ENCODE results near the gene CTTNBP2NL. TPM values are rescaled to one million over a fixed set of nuclear protein-coding genes. Genes with fewer than 3 reads are reported as not detected.
"Not testable (repeated sequence)": the region's sequence is repeated elsewhere in the genome, so short reads cannot be mapped to it uniquely, and the experiment has no call there.

CTTNBP2NL gene
- polyA plus RNA-seq, 10 donors, result 12.9 to 21.2 (median 17.0) TPM

DNA sequence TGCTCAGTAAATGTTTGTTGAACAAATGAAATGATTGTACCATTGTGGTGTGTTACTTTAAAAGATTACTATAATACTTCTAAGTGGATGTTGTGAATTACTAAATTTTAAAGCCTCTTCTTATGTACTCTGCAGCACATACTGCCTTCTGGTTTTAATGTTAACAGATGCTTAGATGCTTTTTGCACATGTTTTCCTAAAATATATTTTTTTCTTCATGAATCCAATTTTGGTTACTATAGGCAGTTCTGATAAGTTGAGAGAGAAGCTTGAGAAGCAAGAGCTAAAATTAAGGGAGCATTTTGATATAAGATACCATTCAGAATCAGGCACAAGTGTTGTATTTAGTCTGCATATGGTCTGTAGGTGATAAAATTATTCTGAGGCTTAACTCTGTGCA lies 21.3 kb downstream of the CTTNBP2NL start:
- DNase-seq, result no peak

DNA sequence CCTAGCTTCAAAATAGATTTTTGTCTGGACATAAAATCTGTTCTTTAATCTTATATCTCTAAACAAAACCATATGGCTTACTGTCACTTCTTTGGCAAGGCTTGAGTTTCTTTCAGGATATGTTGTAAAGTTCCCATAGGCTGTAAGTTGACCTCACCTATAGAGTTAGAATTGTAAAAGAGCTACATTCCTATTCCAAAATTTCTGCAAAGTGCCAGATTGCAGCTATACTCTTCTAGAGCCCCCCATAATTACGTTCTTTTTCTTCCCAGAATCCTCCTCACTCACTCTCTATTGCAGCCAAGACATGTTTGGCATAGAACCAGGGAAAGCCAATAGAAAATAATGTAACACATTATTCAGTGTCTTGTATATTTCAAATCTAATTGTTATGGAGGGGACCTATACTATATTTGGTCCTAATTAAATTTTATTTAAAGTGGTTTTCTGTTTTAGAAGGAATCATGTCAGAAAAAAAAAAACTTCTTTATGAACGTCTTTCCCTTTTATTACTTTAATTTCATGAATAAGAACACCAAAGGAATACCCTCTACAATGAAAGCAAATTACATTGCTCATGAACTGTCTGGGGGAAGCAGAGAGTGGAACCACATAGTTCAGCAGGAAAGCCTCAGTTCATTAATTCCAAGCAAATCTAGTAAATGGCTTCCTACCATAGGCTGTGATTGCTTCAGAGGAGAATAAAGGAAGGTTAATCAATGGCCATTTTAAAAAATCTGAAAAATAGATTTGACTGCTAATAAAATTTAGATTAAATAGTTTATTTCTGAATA lies 22.3 kb downstream of the CTTNBP2NL start:
- peak; percentile 9 to 65 (median 26) for DNase-seq

DNA sequence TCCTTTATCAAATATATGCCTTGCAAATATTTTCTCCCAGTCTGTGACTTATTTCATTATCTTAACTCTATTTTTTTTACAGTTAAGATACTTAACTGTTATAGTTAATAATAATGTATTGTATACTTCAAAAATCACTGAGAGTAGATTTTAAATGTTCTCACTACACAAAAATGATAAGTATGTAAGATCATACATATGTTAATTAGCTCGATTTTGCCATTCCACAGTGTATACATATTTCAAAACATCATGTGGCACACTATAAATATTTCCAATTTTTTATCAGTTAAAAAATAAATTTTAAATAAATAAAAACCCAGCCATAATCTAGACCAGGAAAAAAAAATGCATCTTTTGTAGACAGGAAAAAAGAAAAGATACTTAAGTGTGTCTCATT lies 27.2 kb downstream of the CTTNBP2NL start:
- DNase-seq, result no peak

DNA sequence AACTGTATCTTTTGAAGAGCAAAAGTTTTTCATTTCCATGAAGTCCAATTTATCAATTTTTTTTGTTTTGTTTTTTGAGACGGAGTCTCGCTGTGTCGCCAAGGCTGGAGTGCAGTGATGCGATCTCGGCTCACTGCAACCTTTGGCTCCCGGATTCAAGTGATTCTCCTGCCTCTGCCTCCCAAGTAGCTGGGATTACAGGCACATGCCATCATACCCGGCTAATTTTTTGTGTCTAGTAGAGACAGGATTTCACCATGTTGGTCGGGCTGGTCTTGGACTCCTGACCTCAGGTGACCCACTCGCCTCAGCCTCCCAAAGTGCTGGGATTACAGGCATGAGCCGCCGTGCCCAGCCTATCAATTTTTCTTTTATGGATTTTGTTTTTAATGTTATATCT lies 27.7 kb downstream of the CTTNBP2NL start:
- DNase-seq, result not testable (repeated sequence)

DNA sequence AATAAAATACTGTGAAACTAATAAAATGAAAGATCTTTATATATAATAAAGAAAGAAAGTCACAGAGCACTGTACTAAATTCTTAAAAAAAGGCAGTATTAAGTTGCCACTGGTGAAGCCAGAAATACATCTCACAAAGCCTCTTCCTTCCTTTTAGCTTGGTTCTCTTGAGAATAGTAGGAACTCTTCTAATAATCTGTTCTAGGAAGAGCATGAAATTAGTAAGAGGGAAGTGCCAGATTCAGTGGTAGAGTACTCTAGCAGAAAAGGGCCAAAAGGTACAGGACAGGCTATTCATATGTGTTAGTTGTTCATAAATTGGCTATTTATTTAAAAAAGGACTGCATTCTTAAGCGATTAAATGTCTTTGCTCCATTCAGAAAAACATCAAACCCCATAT lies 33.7 kb downstream of the CTTNBP2NL start:
- no peak for DNase-seq

DNA sequence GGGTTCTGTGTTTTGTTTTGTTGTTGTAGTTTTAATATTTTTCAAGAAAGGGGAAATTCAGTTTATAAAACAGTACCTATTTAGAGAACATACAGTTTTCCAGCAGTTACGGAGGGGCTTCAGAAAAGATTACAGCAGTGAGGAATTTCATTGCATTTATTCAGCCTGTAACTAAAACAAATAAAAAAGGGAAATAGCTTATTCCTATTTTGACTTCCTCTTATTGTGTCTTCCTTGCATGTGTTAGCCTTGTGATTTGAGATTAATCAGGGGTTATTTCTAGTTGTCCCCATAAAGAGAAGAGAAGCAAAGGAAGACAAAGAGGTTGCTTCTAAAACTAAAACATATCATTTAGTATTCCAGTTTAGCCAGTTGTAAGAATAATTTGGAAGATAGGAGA lies 35.0 kb downstream of the CTTNBP2NL start:
- DNase-seq, result no peak

DNA sequence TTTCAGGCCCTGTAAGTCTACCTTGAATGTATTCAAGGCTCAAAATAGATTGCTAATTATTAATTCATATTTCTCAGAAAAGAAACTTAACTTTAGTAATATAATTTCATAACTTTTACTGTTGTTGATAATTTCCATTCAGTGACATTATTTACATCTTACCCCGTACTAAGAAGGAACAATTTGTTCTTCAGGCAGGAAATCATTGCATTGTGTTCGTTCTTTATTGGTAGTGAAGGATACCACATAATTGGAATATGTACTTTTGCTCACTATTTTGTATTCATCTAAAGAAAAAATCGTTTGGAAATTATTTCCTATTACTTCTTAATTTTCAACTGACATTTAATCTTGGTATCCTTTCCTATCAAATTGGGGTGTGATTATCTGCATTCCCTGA lies 39.4 kb downstream of the CTTNBP2NL start:
- no peak for DNase-seq

DNA sequence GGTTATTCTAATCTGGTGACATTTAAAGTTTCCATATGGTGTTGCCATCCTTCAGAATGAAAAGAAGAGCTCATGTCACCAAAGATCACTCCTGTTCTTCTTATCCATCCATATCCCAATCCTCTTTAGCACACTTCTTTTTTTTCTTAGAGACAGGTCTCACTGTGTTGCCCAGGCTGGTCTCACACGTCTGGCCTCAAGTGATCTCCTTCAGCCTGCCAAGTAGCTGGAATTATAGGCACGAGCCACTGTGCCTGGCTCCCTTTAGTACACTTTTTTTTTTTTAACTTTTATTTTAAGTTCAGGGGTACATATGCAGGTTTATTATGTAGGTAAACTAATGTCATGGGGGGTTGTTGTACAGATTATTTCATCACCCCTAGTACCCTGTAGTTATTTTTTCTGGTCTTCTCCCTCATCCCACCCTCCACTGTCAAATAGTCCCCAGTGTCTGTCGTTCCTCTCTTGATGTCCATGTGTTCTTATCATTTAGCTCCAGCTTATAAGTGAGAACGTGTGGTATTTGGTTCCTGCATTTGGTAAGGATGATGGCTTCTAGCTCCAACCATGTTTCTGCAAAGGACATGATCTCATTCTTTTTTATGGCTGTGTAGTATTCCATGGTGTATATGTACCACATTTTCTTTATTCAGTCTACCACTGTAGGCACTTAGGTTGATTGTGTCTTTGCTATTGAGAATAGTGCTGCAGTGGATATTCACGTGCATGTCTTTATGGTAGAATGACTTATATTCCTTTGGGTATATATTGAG lies 40.6 kb downstream of the CTTNBP2NL start:
- DNase-seq, result no peak

DNA sequence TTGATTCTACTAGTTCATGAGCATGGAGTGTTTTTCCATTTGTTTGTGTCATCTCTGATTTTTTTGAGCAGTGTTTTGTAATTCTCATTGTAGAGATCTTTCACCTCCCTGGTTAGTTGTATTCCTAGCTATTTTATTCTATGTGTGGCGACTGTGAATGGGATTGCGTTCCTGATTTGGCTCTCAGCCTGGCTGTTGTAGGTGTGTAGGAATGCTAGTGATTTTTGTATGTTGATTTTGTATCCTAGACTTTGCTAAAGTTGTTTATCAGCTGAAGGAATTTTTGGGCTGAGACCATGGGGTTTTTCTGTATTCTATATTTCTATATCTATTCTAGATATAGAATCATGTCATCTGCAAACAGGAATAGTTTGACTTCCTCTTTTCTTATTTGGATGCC lies 42.1 kb downstream of the CTTNBP2NL start:
- DNase-seq, result not testable (repeated sequence)

DNA sequence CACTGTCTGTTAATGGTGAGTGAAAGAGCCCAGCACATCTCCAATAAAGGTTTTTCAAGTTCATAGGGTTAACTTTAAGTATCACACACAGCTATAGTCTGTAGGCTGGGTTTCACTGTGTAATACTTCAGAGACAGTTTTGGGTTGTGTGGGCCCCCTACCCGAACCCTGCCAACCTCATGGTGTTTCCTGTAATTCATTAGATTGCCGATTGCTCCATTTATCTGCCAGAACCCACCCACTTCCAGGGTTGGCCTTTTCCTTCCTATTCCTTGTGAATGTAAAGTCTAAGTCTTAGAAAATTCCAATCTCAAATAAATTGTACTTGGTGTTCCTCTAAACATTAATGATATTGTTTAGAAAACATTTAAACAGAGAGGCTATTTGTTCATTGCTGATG lies 43.6 kb downstream of the CTTNBP2NL start:
- DNase-seq, result no peak

DNA sequence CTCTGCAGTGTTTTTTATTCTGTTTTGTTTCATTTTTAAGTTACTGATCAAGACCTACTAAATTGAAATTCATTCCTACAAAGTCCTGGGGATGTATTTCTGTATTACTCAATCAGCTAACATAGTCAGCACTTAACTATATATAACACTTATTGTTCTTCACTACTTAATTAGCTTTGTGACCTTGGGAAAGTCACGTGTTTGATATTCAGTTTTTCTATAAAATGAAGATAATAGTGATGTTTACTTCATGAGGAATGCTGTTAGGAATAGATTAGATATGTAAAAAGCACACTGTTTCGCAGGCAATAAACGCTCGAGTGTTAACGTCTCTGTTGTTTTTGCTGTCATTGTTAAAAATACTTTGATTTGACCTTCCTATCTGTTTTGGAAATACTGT lies 44.6 kb downstream of the CTTNBP2NL start:
- DNase-seq, result no peak

DNA sequence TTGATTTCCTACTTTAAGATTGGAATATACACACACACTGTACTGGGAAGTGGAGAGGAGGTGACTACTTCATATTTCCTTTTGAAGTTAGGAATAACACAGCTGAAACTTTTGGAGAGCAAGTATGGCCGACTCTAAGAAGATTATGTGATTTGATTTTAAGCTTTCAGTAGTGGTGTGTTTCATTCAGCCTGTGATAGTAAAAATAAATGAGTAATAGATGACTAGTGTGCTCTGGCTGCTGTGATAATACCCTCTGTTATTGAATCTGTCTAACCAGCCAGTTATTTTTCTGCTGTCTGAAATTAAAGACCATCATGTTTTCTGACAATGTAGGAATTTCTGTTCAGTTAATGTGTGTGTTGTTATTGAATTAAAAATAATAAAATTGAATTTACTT lies 48.3 kb downstream of the CTTNBP2NL start:
- DNase-seq, result no peak

DNA sequence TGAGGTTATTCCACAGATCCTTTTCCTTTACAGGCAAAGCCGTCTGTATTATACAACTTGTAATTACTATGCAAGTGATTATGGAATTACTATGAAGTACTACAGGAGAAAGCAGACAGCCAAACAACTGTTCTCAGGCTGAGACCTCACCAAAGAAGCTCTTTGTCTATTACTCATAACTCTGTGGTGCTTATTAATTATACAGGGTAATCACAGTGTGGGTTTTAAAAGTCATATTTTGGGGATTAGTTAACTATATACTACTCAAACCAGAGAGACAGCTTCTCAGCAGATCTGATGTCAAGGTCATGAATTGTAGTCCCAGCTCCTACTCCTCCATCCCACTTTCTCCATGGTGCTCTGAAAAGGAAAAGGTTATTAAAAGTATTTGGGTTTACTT lies 49.6 kb downstream of the CTTNBP2NL start:
- no peak for DNase-seq

DNA sequence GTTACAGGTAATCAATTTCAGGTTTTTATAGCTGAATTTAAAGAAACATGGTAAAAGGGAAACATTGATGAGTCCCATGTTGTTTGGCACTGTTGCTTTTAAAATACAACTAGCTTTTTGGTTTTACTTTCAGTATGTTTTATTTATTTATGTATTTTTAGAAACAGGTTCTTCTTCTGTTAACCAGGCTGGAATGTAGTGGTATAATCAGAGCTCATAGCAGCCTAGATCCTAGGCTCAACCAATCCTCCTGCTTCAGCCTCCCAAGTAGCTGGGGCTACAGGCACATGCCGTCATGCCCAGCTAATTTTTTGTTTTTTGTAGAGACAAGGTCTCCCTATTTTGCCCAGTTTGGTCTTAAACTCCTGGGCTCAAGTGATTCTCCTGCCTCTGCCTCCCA lies 50.4 kb downstream of the CTTNBP2NL start:
- no peak for DNase-seq

DNA sequence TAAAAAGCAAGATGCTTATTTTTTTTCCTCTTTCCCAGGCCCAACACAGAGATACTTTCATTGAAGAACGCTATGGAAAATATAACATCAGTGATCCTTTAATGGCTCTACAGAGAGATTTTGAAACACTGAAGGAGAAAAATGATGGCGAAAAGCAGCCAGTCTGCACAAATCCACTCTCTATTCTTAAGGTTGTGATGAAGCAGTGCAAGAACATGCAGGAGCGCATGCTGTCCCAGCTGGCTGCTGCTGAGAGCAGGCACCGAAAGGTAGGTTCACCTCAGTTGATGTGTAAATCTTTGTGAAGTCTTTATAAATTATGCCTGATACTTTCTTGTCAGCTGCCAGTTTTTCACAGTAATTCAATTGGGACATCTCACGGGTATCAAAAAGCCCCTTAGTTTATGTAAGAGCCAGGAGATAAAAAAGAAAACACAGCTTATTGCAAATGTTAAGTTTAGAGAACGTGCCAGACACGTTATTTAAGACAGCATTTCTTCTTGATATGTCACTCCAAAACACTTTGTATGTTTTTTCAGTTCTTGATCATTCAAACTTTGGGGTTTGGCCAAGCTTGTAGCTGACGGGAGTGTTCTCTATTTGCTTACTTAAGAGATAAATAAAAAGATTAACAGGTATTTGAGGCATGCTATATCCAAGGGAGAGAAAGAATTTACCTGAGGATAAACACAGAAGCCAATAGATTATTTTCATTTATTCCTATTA lies 53.1 kb downstream of the CTTNBP2NL start:
- no peak for DNase-seq

DNA sequence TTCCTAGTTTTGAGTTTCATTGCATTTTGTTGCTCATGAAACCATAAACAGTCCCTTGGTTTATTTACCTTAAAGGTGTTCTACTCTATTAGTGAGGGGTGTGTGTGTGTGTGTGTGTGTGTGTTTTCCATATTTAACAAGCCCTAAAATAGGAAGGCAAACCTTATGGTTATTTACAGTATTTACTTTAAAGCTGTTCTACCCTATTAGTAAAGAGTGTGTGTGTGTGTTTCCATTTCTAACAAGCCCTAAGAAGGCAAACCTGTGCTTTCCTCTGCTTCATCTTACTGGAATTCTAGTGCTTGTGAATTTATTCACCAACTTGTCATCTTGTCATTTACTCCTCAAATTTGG lies 53.6 kb downstream of the CTTNBP2NL start:
- DNase-seq, result no peak

DNA sequence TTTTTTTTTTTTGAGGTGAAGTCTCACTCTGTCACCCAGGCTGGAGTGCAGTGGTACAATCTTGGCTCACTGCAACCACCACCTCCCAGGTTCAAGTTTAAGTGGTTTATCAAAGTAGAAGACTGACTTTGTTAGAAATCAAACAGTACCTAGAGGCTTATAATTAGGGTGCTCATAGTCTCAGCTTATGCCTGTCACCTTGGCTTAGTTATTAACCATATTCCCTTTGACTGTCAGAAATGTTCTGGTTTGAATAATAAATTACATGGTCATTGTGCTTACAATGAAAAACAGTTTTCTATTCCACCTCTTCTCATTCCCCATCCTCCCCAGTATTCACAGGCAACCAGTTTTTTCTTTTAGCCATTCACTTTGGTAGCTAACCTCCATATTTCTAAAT lies 54.8 kb downstream of the CTTNBP2NL start:
- no peak for DNase-seq

DNA sequence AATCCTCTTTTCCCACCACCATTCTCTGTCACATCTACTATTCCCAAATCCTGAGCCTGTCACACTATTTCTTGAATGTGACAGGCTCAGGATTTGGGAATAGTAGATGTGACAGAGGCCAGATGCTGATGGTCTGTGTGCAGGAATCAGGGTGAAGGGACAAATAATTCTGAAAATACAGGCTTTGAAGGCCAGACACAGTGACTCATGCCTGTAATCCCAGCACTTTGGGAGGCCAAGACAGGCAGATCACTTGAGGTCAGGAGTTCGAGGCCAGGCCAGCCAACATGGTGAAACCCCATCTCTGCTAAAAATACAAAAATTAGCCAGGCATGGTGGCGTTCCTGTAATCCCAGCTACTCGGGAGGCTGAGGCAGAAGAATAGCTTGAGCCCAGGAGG lies 55.3 kb downstream of the CTTNBP2NL start:
- not testable (repeated sequence) for DNase-seq

DNA sequence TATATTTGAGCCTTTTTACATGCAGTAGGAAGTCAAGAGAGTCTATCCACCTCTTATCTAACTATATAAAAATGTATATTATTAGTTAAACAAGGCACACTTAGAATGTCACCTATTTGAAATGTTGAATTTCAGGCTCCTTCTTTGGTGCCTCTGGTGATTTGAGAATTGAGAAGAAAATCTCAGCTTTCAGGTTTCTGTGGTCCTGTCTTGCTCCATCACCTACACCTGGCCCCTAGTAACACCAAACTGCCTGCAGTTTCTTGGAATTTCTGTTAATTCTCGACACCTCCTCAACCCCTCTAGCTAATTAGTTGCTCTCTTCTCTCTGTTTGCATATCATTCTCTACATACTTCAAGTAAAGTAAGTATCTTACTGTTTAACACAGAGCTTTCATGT lies 57.9 kb downstream of the CTTNBP2NL start:
- no peak for DNase-seq

DNA sequence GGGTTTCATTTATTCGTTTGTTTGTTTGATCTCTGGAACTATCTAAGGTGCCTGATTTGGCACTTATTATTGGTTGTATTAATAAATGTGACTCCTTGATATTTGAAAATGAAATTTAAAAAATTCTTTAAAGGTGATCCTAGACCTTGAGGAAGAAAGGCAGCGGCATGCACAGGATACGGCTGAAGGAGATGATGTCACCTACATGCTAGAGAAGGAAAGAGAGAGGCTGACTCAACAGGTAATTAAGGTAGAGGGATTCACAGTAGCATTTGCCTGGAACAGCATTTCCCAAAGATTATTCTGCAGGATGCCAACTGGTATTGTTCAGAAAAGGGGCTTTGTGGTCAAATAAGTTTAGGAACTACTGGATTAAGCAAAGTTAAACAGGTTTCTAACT lies 58.3 kb downstream of the CTTNBP2NL start:
- no peak for DNase-seq

DNA sequence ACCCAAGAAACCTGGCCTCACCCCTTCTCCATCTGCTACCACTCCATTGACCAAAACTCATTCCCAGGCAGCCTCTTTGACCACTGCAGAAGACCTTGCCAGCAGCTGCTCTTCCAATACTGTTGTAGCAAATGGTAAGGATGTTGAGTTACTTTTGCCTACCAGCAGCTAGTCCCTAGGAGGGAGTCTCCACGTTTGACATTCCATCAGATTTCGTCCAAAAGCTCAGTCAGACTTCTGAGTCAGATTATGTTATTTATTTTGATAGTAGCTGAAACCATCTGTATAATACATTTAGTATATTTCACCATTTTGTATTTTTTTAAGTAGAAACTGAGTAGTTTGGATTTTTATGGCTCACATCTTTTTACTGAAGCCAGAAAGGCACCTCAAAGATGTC lies 61.2 kb downstream of the CTTNBP2NL start:
- peak in 1 of 3 donors; percentile 33 for DNase-seq

DNA sequence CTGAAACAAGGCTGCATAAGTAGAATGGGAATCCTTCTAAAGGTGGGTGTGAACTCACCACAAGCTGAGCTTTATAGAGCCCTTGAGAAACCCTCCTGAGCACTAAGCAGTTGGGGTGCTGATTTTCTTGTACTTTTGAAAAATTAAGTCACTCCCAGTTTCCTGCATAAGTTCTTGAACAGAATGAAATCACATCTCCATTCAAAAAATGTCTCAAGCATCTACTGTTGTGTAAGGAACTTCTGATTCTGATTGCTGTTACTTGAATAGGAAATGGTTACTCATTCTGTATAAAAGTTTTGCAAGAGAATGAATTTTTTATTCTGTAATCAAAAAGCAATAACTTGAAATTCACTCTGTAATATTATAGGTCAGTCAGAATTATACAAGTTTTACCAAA lies 61.9 kb downstream of the CTTNBP2NL start:
- DNase-seq, result no peak

DNA sequence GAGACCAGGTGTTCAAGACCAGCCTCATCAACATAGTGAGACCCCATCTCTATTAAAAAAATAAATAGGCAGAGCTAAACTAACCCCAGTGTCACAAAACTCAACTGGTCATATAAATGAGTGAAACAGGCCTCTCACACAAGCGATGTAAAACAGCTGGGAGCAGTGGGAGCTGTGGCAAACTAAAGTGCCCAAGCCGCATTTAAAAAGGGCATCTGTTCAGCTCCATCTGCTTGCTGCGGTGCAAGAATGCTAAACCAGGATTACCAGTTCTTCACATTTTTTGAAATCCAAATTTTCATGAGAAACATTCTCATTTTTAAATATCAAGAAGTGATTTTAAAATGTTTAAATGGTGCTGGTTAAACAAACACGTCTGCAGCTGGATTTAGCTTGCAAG lies 62.7 kb downstream of the CTTNBP2NL start:
- no peak for DNase-seq

Data from muscle of back (tissue), 11 donors.